GM19351 (cell line): ENCODE results near the gene PRKAR2B.

Source experiments
- ATAC-seq: cut with Tn5 transposase; IDR thresholded peaks from one replicate; pipeline ENCODE4 v1.9.1; 2021; ENCODE audit warnings: mild to moderate bottlenecking, moderate library complexity; ENCODE audit not compliant: unreplicated experiment

PRKAR2B gene

DNA sequence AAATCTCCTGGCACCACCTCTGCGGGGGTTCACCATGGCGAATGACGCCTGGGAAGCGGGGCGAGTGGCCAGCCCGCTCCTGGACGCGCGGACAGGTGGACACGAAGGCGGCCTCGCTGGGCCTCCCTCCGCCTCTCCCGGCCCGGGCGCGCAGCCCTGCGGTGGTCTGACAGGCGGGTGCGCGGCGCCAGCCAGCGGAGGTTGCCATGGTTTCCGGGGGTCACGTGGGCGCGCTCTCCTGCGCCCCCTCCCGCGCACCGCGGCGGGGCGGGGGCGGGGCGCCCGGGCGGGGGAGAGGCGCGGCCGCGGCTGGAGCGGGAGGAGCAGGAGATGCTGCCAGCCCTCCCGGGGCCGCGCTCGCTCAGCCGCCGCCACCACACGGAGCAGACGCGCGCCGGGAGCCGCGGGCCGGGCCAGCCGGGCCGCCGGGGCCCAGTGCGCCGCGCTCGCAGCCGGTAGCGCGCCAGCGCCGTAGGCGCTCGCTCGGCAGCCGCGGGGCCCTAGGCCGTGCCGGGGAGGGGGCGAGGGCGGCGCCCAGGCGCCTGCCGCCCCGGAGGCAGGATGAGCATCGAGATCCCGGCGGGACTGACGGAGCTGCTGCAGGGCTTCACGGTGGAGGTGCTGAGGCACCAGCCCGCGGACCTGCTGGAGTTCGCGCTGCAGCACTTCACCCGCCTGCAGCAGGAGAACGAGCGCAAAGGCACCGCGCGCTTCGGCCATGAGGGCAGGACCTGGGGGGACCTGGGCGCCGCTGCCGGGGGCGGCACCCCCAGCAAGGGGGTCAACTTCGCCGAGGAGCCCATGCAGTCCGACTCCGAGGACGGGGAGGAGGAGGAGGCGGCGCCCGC is at the start of gene PRKAR2B:
Gene PRKAR2B, plus strand, starts transcription at position 359 of the 848 bp plus-strand sequence. Its CDS starts 203 bp downstream, at position 562.
- peak; percentile 85 for ATAC-seq

GRCh38 chr7:106994833-106995232 is 49.7 kb upstream of the PRKAR2B start:
- ATAC-seq, result no peak

GRCh38 chr7:106997487-106998271 is 46.8 kb upstream of the PRKAR2B start:
- no peak for ATAC-seq

- no peak for ATAC-seq
Measured at GRCh38 chr7:106999023-106999422, 45.5 kb upstream of the PRKAR2B start.

GRCh38 chr7:107001490-107001889 is 43.0 kb upstream of the PRKAR2B start:
- no peak for ATAC-seq

DNA sequence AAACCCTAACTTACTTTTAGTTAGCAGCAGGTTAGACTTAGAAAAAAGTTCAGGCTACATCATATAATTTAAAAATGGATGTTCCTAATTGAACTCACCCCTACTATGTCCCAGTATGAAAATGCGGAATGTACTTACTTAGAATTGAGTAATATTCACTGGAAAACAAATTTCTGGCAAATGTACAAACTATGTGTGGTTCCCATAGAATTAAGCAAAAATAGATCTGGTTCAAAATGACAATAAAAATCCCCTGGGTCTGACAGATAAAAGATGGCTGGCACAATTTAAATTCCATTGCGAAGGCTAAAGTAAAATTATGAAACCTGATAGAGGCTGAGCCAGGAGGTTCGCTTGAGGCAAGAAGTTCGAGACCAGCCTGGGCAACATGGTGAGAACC is 42.4 kb upstream of the PRKAR2B start:
- no peak for ATAC-seq

DNA sequence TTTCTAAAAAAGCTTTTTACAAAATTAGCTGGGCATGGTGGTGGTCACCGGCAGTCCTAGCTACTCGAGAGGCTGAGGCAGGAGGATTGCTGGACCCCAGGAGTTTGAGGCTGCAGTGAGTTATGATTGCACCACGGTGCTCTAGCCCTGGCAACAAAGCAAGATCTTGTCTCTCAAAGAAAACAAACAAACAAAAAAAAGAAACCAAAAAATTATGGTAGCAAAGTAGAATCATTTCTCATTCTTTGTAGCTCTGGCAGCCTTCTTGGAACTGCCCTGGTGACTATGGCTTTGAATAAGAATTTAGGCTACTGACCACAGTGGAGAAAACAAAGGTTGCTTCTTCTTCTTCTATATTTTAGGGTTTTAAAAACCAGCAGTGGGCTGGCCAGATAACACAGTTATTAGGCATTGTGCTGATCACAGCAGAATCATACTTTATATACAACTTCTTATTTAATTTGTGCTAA is 41.9 kb upstream of the PRKAR2B start:
- no peak for ATAC-seq

DNA sequence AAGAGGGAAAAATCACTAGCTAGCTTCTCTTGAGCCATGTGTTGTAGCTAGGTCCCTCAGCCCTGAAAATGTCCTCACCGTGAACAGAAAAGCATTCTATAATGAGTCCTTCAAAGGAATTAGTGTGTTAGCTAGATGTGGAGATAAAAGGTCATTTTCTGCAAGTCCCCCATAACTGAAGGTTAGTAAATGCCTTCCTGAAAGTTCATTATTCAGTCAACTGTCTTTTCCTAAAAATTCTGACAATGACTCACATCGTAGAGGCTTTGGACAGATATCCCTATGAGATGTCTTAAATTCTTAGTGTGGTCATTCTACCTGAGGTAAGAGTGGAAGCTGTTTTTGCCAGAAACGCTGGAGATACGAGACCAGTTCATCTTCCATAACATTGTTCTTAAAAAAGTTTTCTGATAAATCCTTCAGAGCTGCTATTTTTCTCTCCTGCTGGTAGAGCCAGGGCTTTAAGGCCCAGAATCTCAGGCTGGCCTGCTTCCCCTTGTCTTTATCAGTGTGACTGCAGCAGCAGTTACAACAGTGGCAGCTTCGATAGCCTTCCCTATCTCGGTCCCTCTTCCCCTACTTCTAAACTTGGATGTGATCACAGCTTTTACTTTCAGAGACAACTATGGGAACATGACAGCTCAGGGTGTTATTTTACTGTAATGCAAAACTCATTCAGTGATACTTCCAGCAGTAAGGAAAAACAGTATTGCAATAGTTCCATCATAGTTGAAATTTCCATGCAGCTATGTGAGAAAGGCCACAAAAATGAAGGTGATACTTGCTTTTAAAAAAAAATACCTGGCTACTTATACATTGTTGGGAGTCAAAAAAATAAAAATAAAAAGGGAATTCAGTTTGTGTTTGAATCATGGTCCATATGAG is 37.3 kb upstream of the PRKAR2B start:
- ATAC-seq, result no peak

- ATAC-seq, result no peak
Measured at GRCh38 chr7:107007892-107008287, 36.6 kb upstream of the PRKAR2B start.

- no peak for ATAC-seq
Measured at GRCh38 chr7:107009846-107010203, 34.7 kb upstream of the PRKAR2B start.

DNA sequence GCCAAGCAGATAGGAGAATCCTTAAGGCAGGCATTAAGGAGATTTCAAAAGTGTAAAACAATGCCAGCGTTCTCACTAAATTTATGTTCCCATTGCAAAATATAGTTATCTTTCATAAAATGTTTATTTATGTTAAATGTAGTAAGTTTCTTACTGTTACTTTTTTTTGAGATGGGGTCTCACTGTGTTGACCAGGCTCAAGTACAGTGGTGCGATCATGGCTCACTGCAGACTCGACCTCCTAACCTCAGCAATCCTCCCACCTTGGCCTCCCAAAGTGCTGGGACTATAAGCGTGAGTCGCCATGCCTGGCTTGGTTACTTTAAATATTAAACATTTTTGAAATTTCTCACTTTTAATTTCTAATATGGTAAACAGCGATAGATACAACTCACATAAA is 31.8 kb upstream of the PRKAR2B start:
- no peak for ATAC-seq

DNA sequence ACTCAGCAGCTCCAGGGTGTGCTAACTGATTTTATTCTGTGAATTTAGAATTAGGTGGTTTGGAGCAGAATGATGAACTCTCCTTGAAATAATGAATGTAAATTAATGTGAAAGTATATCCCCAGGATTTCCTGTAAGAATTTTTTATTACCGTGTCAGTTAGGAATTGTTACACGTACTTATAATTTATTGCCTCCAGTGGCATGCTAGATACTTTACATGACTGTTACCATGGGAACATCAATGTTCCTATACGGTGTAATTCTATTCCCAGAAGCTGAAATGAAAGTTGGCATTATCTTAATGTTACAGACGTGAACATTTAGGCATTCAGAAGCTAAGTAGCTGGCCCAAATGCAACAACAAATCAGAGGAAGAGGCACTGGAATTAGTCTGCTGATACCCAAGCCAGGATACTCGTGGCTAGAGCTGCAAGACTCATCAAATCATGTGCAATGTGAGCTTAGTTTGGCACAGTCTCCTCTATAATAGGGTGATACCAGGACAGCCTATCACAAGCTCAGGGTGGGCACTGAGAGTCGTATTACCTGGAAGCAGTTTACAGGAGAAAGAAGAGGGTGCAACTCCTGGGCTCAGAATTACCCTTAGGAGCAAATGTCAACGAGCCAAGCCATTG is 30.0 kb upstream of the PRKAR2B start:
- ATAC-seq, result no peak

DNA sequence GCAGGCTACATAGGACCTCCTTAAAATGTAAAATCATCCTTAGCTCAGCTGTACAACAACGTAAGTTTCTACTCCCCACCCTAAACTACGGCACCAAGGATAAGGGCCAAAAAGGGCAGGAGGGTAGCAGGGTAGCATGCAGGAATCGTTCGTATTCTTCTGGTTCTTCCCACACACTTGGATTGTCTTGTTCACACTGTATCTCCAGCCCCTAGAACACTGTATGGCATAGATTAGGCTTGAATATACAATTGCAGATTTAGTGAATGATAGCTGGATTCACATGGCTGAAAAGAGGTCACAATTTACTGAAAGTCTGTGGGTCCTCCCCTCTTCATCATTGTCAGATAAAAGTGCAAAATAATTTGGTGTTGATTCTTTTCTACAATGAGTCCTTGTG is 28.2 kb upstream of the PRKAR2B start:
- ATAC-seq, result no peak

DNA sequence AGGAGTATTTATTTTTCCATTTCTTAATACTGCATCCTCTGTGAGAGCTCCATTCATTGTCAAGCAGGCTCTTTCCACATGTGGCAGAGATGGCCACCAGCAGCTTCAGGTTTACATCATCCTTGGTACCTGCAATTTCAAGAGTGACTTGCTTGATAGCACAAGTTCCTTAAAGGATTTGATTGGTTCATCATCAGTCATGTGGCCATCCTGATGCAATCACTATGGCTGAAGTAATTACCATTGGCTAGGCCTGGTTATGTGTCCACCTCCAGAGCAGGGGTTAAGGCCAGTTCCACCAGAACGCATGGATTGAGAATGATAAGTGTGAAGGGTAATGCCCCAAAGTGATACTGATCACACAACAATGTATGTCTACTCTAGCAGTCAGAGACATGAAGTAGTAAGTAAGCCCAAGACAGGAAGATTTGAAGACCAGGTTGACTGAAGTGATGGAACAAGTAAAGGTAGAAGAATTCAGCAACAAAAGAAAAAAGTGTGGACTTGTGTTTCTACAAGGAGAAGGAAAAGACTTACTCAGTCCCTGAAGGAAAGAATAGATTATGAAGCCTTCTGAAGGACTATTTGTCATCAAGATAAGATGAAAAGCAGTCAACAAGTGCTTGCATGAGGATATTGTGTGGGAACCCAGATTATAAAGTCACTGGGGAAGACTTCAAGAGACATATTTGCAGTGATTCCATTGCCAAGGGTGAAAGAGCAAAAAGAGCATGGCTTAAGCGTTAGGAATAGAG is 26.4 kb upstream of the PRKAR2B start:
- ATAC-seq, result no peak

DNA sequence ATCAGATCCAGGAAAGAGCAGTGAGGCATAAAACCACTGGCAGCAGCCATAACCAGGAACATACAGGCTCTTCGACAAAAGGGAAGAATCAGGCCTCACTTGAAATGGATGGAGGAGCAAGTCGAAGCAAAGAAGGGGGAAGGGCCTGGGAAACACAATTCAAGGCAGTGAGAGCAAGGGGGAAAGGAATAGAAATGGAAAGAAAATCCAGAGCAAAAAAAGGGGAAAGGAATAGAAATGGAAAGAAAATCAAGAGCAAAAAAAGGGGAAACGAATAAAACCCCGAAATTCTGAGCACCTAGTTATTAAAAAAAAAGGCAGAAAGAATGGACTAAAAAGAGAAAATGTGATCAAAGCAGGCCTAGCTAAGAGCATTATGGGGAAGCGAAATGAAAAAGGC is 24.1 kb upstream of the PRKAR2B start:
- ATAC-seq, result no peak

GRCh38 chr7:107021600-107021999 is 22.9 kb upstream of the PRKAR2B start:
- no peak for ATAC-seq

DNA sequence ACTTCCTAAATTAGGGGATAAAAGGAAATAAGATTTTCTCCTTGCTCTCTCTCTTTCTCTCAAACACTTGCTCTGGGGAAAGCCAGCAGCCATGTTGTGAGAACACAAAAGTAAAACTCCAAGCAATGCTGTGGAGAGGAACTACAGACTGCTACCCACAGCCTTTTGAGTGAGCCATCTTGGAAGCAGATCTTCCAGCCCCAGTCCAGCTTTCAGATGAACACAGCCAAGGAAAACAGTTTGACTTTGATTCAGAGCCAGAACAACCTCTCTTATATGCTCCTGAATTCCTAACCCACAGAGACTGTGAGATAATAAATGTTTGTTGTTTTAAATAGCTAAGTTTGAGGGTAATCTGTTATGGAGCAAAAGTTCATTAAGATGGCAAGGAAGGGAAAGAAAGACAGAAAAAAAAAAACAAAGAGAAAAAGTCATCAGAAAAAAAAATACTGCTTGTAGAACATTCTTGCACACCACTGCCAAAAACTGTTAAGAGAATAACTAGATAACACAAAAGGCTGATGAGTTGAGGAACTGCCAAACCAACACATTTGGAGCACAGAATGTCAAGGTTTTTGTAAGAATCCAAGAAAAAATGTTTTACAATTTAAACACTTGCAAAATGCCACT is 20.9 kb upstream of the PRKAR2B start:
- ATAC-seq, result no peak

GRCh38 chr7:107024906-107025305 is 19.6 kb upstream of the PRKAR2B start:
- no peak for ATAC-seq

DNA sequence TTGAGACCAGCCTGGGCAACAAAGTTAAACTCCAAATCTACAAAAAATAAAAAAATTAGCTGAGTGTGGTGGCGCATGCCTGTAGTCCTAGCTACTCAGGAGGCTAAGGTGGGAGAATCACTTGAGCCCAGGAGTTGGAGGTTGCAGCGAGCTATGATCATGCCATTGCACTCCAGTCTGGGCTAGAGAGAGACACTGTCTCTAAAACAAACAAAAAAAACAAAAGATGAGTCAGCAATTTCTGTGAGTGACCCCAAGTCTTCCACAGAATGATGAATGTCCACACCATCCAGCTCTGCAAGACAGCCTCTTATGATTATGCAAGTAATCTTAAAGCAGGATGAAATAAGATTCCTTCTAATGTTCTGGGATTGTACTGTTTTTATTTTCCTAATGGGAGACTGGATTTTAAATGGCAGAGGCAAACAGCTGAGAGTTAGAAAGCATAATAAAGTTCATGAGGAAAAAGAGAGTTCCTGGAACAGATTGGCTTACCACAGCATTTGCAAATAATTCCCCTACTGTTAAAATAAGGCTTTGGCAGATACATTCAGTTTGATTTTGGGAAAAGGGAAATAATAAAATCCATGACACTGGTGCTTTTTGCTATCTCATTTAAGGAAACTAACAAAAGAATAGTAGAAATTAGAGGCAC is 18.9 kb upstream of the PRKAR2B start:
- no peak for ATAC-seq
